Epithelial cell of proximal tubule (primary cell): ENCODE measurements around the gene SMKR1. TPM values are rescaled to one million over a fixed set of nuclear protein-coding genes. Genes with fewer than 3 reads are reported as not detected.

Source experiments
- DNase-seq: peaks from one replicate; pipeline ENCODE4 v3.0.0-alpha.2; 2011; ENCODE audit warnings: low read depth
- H3K4me3 ChIP-seq: 2 replicates; pipeline ENCODE4 v1.5.1; 2011; ENCODE audit warnings: low read depth, mild to moderate bottlenecking, low read length
- total RNA-seq: library from RNA; depleted of rRNA; stranded (reverse); fragments of >200 nt; gene quantifications from 2 replicates; pipeline ENCODE4 v1.2.3, GENCODE V29; 2015
- TF ChIP-seq, protein P1 (sequence below): conservative IDR thresholded peaks from 2 replicates; pipeline ENCODE4 v1.5.1; 2012; ENCODE audit warnings: low read depth, mild to moderate bottlenecking, low read length

The SMKR1 gene
- total RNA-seq, 1 donor from 2014 or later = not detected

DNA sequence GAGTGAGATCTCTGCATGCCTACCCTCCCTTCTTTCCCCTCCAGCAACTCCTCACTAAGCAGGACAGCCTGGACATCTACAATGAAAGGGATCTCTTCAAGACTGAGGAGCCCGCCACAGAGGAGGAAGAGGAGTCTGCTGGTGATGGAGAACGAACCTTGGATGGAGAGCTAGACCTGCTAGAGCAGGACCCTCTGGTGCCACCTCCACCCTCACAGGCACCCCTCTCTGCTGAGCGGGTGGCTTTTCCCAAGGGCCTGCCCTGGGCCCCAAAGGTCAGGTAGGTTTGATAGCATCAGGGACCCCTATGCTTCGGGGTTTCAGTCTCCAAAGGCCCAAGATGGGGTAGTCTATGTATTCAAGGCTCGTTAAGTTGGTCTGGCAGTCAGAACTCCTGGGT, 44.2 kb upstream of the SMKR1 start:
- DNase-seq = no peak
- H3K4me3 ChIP-seq = no peak overlapping the region
- TF ChIP-seq, protein P1, sequence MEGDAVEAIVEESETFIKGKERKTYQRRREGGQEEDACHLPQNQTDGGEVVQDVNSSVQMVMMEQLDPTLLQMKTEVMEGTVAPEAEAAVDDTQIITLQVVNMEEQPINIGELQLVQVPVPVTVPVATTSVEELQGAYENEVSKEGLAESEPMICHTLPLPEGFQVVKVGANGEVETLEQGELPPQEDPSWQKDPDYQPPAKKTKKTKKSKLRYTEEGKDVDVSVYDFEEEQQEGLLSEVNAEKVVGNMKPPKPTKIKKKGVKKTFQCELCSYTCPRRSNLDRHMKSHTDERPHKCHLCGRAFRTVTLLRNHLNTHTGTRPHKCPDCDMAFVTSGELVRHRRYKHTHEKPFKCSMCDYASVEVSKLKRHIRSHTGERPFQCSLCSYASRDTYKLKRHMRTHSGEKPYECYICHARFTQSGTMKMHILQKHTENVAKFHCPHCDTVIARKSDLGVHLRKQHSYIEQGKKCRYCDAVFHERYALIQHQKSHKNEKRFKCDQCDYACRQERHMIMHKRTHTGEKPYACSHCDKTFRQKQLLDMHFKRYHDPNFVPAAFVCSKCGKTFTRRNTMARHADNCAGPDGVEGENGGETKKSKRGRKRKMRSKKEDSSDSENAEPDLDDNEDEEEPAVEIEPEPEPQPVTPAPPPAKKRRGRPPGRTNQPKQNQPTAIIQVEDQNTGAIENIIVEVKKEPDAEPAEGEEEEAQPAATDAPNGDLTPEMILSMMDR = no peak

DNA sequence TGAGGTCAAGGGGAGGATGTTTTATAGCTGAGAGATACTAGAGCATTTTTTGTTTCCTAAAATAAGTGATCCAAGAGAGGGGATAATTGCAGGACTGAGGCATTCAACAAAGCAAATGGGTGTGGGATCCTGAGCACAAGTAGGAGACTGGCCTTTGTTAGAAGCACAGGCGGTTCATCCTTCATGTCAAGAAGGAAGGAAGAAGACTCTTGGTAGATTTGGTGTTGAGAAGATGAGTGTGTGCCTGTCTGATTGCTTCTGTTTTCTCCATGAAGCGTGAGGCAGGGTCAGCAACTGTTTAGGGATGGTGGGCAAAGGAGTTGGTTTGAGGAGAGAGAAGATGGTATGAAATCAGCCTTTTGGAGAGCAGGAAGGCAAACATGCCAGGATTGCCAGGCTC, 40.5 kb upstream of the SMKR1 start:
- no peak for DNase-seq
- TF ChIP-seq, protein P1 = no peak
- H3K4me3 ChIP-seq = no peak overlapping the region

DNA sequence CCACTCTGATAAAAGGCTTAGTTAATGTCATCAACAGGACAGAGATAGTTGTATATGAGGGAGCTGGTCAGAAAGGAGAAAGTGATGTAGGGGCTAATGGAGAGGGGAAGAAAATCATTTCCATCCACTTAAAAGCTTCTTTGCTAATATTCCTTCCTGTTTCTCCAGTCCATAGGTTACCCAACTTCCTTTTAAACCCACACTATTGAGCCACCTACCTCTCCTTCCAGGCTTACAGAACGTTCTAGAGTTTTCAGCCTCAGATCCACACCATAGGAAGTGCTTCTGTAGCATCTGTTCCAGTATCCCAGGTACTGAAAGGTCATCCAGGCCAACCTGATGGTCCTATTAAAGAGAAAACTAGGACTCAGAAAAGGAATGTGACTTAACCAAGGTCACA, 39.9 kb upstream of the SMKR1 start:
- no peak for DNase-seq
- TF ChIP-seq, protein P1 = no peak
- no peak overlapping the region for H3K4me3 ChIP-seq

DNA sequence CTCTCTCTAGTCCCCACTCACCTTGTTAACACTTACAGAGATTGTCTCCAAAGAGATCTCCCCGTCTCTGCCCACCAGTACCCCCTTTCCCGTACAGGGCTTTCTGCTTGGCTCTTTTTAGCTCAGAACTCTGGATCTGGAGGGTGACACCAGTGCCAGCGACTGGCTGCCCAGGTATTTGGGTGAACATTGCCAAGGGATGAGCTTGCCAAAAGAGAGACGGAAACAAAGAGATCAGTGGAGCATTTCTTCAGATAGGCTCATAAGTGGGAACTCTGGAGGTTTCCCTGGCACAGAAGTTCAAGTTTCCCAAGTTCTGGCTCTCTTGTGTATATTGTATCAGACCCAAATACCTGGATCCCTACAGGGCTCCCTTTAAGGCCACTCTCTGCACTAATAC, 38.1 kb upstream of the SMKR1 start:
- no peak for DNase-seq
- no peak overlapping the region for H3K4me3 ChIP-seq
- TF ChIP-seq, protein P1 = no peak

DNA sequence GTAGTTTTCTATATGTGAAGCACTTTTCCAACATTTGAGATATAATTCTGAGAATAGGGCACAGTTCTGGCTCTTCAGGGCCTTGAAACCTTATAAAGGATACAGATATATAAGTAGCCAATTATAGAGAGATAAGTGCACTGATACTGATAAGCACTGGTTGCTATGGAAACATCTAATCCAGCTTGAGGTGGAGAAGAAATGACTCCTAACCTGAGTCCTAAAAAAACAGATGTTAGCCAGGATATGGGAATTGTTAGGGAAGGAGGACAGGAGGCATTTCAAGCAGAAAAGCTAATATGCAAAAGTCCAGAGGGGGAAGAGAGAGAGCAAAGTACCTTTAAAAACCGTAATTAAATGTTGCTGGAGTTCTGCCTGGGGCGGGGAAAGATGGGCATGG, 37.3 kb upstream of the SMKR1 start:
- H3K4me3 ChIP-seq = no peak overlapping the region
- DNase-seq = no peak
- TF ChIP-seq, protein P1 = no peak

DNA sequence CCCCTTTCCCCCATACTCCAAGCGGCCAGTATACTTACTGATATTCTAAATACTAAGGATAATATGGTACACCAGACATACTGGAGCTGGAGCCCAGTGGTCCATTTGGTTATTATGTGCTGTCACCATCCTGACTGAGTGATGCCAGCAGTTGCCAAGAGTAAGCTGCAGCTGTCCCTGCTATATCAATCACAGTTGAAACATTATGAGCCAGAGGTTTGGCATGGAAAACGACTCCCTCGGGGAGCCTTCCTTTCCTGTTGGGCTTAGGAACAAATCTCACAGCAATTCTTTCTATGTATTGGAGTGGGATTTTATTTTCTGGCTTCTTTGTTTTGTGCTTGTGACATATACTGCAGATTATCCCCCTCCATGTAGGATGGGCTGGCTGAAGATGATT, 35.5 kb upstream of the SMKR1 start:
- no peak for DNase-seq
- TF ChIP-seq, protein P1 = no peak
- H3K4me3 ChIP-seq = no peak overlapping the region

DNA sequence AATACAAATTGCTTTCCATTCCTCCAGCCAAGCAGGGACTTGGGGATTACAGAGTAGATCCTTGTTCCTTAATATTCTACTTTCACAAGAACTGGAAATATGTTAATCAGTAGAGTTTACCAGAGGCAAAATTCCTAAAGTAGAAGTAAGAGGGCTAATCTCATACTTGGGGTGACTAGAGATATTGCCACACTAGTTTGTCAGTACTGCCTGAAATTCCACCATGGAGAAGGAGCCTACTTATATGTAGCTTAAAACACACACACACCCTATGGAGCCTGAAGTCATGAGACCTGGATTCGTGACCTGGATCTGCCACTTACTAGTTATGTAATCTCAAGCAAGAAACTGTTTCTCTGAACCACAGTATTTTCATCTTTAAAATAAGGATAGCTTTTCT, 34.2 kb upstream of the SMKR1 start:
- DNase-seq = peak; percentile 35
- H3K4me3 ChIP-seq = no peak overlapping the region
- TF ChIP-seq, protein P1 = no peak
